Esophagus squamous epithelium (tissue), 5 donors: Measurements from ENCODE around the gene THYN1. TPM values are rescaled to one million over a fixed set of nuclear protein-coding genes. Genes with fewer than 3 reads are reported as not detected.
"Not testable (repeated sequence)": the region's sequence is repeated elsewhere in the genome, so short reads cannot be mapped to it uniquely, and the experiment has no call there.

Source experiments
- DNase-seq: peaks from one replicate; lab custom pipeline; 2025; lab: John Stamatoyannopoulos, UW
- H3K27ac ChIP-seq, 4 donors: fragments of 200-600 bp; sonication (generic); one replicate each; pipeline ENCODE4 v1.5.1; 2016 to 2019; ENCODE audit warnings: mild to moderate bottlenecking in 1 of 4
- H3K27me3 ChIP-seq, 4 donors: fragments of 200-600 bp; sonication (generic); 1 replicate in 3 of 4; 2 replicates in 1 of 4; pipeline versions ENCODE4 v1.5.1 to v1.6.0; 2017 to 2021; ENCODE audit warnings: antibody characterized with exemption in 1 of 4
- H3K36me3 ChIP-seq, 3 donors: fragments of 200-600 bp; sonication (generic); one replicate each; pipeline ENCODE4 v1.5.1; 2016 to 2019
- H3K4me1 ChIP-seq, 3 donors: fragments of 200-600 bp; sonication (generic); one replicate each; pipeline ENCODE4 v1.5.1; 2017 to 2019
- H3K4me3 ChIP-seq, 4 donors: fragments of 200-600 bp; sonication (generic); 1 replicate in 3 of 4; 2 replicates in 1 of 4; pipeline ENCODE4 v1.5.1; 2016 to 2019; ENCODE audit warnings: mild to moderate bottlenecking in 2 of 4, moderate library complexity in 1 of 4
- H3K9me3 ChIP-seq, 3 donors: fragments of 200-600 bp; sonication (generic); one replicate each; pipeline ENCODE4 v1.5.1; 2016 to 2019
- CTCF ChIP-seq, 6 experiments: fragments of 450-650 bp in 4 of 6; fragments of 200-600 bp in 2 of 6; sonication (generic) in 2 of 6; IDR thresholded peaks; one replicate each; pipeline ENCODE4 v1.5.1; 2016 to 2019; ENCODE audit warnings: antibody characterized with exemption in 6 of 6, mild to moderate bottlenecking in 4 of 6, moderate library complexity in 4 of 6
- POLR2A ChIP-seq, 4 donors: fragments of 450-650 bp; IDR thresholded peaks; one replicate each; pipeline ENCODE4 v1.6.1; 2017; ENCODE audit warnings: antibody characterized with exemption in 4 of 4, mild to moderate bottlenecking in 4 of 4, moderate library complexity in 3 of 4
- WGBS, 2 donors: methylation state at CpG; one replicate each; pipeline ENCODE4 v1.1.5; 2018; 5-methylcytosine and 5-hydroxymethylcytosine counted together
- intact Hi-C: fragments of 100-400 bp; cut with DNase I; formaldehyde crosslinking; loops from one replicate; pipeline ENCODE4 v1.15.0; 2022
- total RNA-seq, 4 donors: library from RNA; depleted of rRNA; stranded (reverse); fragments of >200 nt; gene quantifications; one replicate each; pipeline ENCODE4 v1.1.0, GENCODE V29; 2016
- donor health status: DM: yes; HTN: yes; CAD: no.

THYN1 gene
- total RNA-seq, 4 donors from 2014 or later = 15.7 to 34.2 (median 26.2) TPM

- H3K9me3 ChIP-seq = no peaks in the 10 kb centered on the region
- H3K27me3 ChIP-seq = peaks cover 0 to 3% (median 0%) of the 10 kb centered on the region in 4 donors
- no peak overlapping the region for H3K4me3 ChIP-seq
- H3K4me1 ChIP-seq = peaks cover 0 to 5% (median 0%) of the 10 kb centered on the region in 3 donors
- no peak overlapping the region for H3K27ac ChIP-seq
- TF ChIP-seq CTCF (IDR thresholded peaks at IDR 0.05) (no peak), POLR2A (IDR thresholded peaks at IDR 0.05) (no peak)
- 80 to 83% methylated on average over 9 to 12 of the region's 12 CpGs for WGBS, 2 donors
- intact Hi-C loops = no loop called here
- no peaks in the 10 kb centered on the region for H3K36me3 ChIP-seq
- no peak for DNase-seq
Observed at GRCh38 chr11:134287561-134287960, 34.4 kb upstream of the THYN1 start.

GRCh38 chr11:134284349-134284748 lies 31.2 kb upstream of the THYN1 start:
- 67 to 70% methylated on average over 5 of the region's 5 CpGs for WGBS, 2 donors
- H3K36me3 ChIP-seq, H3K9me3 ChIP-seq, intact Hi-C loops, H3K4me1 ChIP-seq, H3K27ac ChIP-seq, DNase-seq, H3K4me3 ChIP-seq: not testable (repeated sequence)
- peaks cover 0 to 24% (median 0%) of the 10 kb centered on the region in 4 donors for H3K27me3 ChIP-seq

- Histone ChIP-seq H3K27ac (no peak overlapping the region), H3K27me3 (peaks cover 0 to 31% (median 0%) of the 10 kb centered on the region in 4 donors), H3K36me3 (no peaks in the 10 kb centered on the region), H3K9me3 (no peaks in the 10 kb centered on the region), H3K4me1 (peaks cover 0 to 8% (median 0%) of the 10 kb centered on the region in 3 donors), H3K4me3 (no peak overlapping the region)
- 88 to 96% methylated on average over 7 to 15 of the region's 16 CpGs for WGBS, 2 donors
- DNase-seq = no peak
- no peak for TF ChIP-seq CTCF (IDR thresholded peaks at IDR 0.05)
- no peak for TF ChIP-seq POLR2A (IDR thresholded peaks at IDR 0.05)
- intact Hi-C loops = no loop called here
Observed at GRCh38 chr11:134283461-134284230, 30.5 kb upstream of the THYN1 start.

GRCh38 chr11:134282121-134283045 lies 29.2 kb upstream of the THYN1 start:
- Histone ChIP-seq H3K27ac (no peak overlapping the region), H3K4me1 (peaks cover 0 to 8% (median 0%) of the 10 kb centered on the region in 3 donors), H3K27me3 (peaks cover 0 to 43% (median 3%) of the 10 kb centered on the region in 4 donors), H3K9me3 (peaks cover 0 to 4% (median 0%) of the 10 kb centered on the region in 3 donors), H3K36me3 (no peaks in the 10 kb centered on the region), H3K4me3 (no peak overlapping the region)
- intact Hi-C loops = no loop called here
- TF ChIP-seq POLR2A (IDR thresholded peaks at IDR 0.05) (no peak), CTCF (IDR thresholded peaks at IDR 0.05) (no peak)
- 77 to 79% methylated on average over 8 of the region's 22 CpGs for WGBS, 2 donors
- DNase-seq = no peak

- H3K36me3 ChIP-seq, H3K4me3 ChIP-seq, H3K9me3 ChIP-seq, intact Hi-C loops, DNase-seq, H3K27ac ChIP-seq: not testable (repeated sequence)
- WGBS, 2 donors = no CpG with 5 or more reads among the region's 17 CpGs
- Histone ChIP-seq H3K27me3 (peaks cover 0 to 51% (median 6%) of the 10 kb centered on the region in 4 donors), H3K4me1 (peaks cover 3 to 15% (median 5%) of the 10 kb centered on the region in 3 donors)
Observed at GRCh38 chr11:134281635-134282034, 28.5 kb upstream of the THYN1 start.
